HL-60 (cell line): ENCODE measurements around the gene CHRD.

Experiments used
- DNase-seq, 2 experiments: peaks; one replicate each; pipeline ENCODE4 v3.0.0-alpha.2; 2010 to 2020; ENCODE audit warnings: low read depth in 1 of 2, low spot score in 1 of 2
- H3K27ac ChIP-seq: fragments of 250-450 bp; sonication (Bioruptor Pico); replicated peaks from 2 replicates; pipeline ENCODE4 v1.5.1; 2020; ENCODE audit warnings: mild to moderate bottlenecking, moderate library complexity
- H3K27me3 ChIP-seq: fragments of 250-450 bp; sonication (Bioruptor Pico); 2 replicates; pipeline ENCODE4 v1.5.1; 2021; ENCODE audit warnings: mild to moderate bottlenecking, moderate library complexity; ENCODE audit not compliant: insufficient read depth, poor library complexity, severe bottlenecking
- H3K4me3 ChIP-seq: replicated peaks from 2 replicates; pipeline ENCODE4 v1.5.1; 2011; ENCODE audit warnings: mild to moderate bottlenecking, control low read depth, low read length; ENCODE audit not compliant: insufficient read depth
- CTCF ChIP-seq: IDR thresholded peaks from one replicate; pipeline ENCODE4 v1.5.1; 2011; ENCODE audit warnings: low read length, control low read depth, inconsistent platforms; ENCODE audit not compliant: insufficient read depth
- GABPA ChIP-seq: IDR thresholded peaks from 2 replicates; pipeline ENCODE4 v1.6.1; 2012; ENCODE audit warnings: low read depth
- POLR2AphosphoS5 ChIP-seq: IDR thresholded peaks from 2 replicates; pipeline ENCODE4 v1.6.1; 2012; ENCODE audit warnings: low read depth
- REST ChIP-seq: IDR thresholded peaks from 2 replicates; pipeline ENCODE4 v1.6.1; 2012; ENCODE audit warnings: low read depth; ENCODE audit not compliant: insufficient replicate concordance
- SPI1 ChIP-seq: IDR thresholded peaks from 2 replicates; pipeline ENCODE4 v1.6.1; 2012; ENCODE audit warnings: low read depth, mild to moderate bottlenecking, borderline replicate concordance
- long read RNA-seq: library from polyadenylated mRNA; unstranded; transcript quantifications from one replicate; pipeline ENCODE4 v2.0.0, GENCODE V29; 2020

Gene CHRD
- long read RNA-seq = 0 reads

- Histone ChIP-seq H3K27ac (no peak within 1 kb of the TSS), H3K27me3 (peaks cover 42% of the 10 kb centered on the region), H3K4me3 (no peak within 1 kb of the TSS)
- TF ChIP-seq GABPA (no peak), CTCF (no peak), REST (no peak), SPI1 (no peak), POLR2AphosphoS5 (no peak)
- no peak for DNase-seq
These were observed at the start of gene CHRD for GRCh38 chr3:184379358-184380184. CHRD (plus strand) TSS chr3:184380054; CDS start chr3:184380319, 265 bp downstream.

- no peak overlapping the region for H3K4me3 ChIP-seq
These were observed 47.3 kb upstream of the CHRD start for GRCh38 chr3:184332370-184333090.

GRCh38 chr3:184333190-184333589, 46.7 kb upstream of the CHRD start:
- Histone ChIP-seq H3K27ac (no peak overlapping the region), H3K27me3 (no peaks in the 10 kb centered on the region), H3K4me3 (no peak overlapping the region)
- no peak for DNase-seq
- TF ChIP-seq POLR2AphosphoS5 (no peak), GABPA (no peak), SPI1 (no peak), REST (no peak), CTCF (no peak)

More at GRCh38 chr3:184332370-184333090, 47.3 kb upstream of the CHRD start:
- no peak for DNase-seq
- H3K27ac ChIP-seq = no peak overlapping the region
- H3K27me3 ChIP-seq = no peaks in the 10 kb centered on the region
- no peak; the same call in 1 of the 2 replicates for TF ChIP-seq POLR2AphosphoS5
- TF ChIP-seq SPI1 = no peak

GRCh38 chr3:184333700-184334099, 46.2 kb upstream of the CHRD start:
- no peak overlapping the region for H3K27ac ChIP-seq
- H3K27me3 ChIP-seq = no peaks in the 10 kb centered on the region
- no peak overlapping the region for H3K4me3 ChIP-seq
- TF ChIP-seq REST (no peak), SPI1 (no peak), CTCF (no peak), GABPA (no peak), POLR2AphosphoS5 (no peak)
- no peak for DNase-seq
